T-helper 22 cell (primary cell): Measurements from ENCODE around the gene MACROD2.
"Not testable (repeated sequence)": the region's sequence is repeated elsewhere in the genome, so short reads cannot be mapped to it uniquely, and the experiment has no call there.

Experiments used
- DNase-seq: peaks from one replicate; pipeline ENCODE4 v3.0.0-alpha.2; 2020; ENCODE audit warnings: low read depth

MACROD2 gene

DNA sequence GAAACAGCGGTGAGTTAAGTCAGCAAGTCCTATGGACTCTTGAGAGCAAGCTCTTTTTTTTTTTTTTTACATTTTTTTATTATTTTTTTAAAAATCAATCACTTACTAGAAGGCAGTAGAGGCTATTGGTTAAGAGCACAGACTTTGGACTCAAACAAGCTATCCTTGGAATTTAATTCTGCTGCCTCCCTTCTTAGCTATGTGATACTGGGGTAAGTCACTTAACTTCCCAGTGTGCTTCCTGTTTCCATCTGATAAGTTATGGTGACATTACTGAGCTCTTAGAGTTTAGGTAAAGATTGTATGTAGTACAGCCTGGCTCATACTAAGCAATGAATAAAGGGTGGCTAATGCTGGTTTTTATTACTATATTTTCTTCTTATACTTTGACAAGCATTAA lies 1112.6 kb downstream of the MACROD2 start:
- no peak for DNase-seq

DNA sequence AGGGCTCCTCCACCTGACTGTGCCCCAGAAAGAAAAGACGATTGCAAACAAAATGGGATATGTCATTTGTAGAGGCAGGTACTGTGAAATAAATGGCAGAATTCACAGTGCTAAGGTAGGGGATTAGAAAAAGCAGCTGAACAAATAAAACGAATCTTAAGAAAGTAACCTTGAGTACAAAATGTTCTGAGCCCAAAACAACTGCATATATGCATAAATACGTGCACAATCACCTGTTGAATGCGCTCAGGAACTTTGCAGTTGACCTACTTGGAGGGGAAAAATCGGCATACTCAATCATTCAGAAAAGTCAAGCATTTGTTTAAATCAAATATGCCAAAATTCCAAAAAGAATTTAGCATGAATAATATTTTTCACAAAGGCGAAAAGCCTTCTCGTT lies 1114.2 kb downstream of the MACROD2 start:
- no peak for DNase-seq

DNA sequence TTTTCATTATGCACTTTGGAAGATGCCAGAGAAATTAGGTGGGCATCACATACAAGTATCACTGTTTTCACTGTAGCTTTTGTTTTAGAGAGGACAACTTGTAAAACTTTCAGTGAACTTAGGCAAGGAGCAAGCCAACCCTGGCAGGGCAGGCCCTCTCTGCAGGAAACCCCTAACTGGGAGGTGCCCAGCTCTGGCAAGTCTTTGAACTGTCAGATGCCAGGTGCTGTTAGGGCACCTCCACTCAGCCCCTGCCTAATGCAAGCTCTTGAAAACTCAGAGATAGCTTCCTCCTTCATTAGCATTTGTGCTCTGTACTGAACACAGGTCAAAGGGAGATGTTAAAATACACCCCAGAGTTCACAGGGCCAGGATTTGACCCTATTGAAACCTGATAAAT lies 1116.3 kb downstream of the MACROD2 start:
- no peak for DNase-seq

DNA sequence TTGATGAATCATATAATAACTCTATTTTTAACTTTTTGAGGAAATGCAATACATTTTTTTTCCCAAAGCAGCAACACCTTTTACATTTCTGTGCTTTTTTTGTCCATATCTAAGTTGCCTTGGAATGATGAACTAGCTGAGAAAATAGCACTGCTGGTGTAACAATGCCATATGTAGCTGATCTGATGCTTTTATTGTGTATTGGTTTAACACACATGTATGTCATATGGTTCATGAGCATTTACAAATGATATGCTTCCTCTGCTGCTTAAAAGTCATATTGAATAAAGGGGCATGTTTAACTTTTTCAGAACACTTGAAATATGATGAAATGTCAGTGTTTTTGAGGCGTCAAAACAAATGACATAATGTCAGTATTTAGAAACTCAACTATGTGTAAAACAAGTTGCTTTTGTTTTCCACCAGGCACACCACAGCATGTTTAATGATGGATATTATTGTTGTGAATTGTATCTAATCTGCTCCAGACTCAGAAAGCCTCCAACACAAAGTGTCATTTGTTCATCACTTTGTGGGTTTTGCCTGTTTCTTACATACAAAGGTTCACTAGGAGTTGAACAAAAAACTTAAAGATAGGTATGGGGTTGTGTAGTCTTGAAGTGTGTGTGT lies 1117.9 kb downstream of the MACROD2 start:
- no peak for DNase-seq

DNA sequence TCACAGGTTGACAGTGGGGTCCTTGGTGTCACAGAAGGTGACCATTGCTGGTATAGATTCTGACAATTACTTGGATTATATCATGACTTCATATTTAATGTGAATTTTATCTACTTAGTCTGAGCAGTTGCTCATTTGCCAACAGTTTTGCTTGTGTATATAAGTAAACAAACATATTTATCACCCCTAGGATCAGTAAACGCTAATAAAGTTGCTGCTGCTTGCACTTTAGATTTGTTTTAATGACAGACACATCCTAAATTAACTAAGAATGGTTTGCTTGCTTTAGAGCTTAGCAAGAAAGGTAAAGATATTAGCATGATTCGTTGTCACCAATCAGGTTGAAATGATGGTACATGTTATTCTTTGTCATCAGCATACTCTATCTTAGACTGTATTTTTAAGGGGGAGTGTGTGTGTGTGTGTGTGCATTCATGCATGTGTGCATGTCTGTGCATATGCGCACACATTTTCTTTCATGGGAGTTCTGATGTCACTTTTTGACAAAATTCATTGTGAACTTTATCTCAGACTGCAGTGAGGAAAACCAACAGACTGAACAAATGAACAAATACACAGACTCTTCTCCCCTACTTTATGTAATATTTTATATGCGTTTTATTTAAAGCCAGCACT lies 1124.7 kb downstream of the MACROD2 start:
- DNase-seq: no peak

DNA sequence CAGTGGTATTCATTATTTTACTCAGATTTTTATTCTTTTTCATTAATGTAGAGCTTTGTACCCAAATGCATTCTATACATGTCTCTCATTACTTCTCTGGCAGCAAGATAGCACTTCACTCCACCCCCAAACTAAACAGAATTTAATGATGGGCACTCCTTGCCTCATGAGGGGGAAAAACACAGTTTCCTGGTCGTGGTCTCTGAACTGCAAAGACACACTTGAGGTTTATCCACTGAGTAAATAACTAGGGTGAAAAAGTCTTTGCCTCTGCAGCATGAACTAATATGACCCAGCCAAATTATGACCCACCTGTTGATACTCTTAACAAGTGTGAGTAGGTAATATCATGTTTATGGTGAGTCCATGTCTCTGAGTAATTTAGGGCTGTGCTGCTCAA lies 1127.3 kb downstream of the MACROD2 start:
- DNase-seq: no peak

DNA sequence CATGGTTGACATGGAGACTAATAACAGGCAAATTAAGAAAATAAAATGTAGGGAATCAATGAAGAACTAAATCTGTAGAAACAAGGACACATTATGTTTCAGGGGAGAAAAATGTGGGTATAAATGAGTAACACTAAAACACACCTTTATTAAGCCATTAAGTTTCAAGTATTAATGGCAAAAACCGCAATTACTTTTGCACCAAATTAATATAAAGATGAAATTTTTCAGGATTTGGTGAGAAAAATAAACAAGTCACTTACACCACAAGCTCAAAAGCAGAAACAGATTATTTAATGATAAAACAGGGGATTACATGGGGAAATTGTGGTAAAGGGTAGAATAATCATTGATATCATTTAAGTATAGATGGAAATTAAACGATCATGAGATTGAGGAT lies 1135.9 kb downstream of the MACROD2 start:
- DNase-seq: no peak

DNA sequence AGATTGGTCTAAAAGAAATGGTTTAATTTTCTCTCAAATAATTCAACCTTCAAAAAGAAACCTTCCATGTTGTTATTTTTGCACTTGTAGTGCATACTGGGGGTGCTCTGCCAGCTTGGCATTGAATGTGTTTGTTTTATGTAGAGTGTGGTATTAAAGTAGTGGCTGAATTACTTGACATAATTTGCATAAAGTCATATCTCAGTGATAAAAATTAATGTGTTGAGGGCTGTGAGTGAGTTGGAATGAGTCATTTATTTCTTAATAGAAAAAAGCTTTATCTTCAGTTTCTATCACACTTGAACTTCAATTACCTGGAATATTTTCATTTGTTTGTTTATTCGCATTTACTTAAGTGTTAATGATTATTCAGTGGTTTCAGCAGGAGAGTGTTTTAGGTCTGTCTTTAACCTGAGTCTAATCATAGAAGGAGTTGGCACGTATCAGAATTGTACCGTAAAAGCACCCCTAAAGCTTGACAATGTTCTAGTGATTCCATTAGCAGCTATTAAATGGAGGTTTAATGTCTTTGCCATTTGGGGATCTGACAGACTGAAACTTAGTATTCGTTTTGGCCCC lies 1143.3 kb downstream of the MACROD2 start:
- DNase-seq: no peak

DNA sequence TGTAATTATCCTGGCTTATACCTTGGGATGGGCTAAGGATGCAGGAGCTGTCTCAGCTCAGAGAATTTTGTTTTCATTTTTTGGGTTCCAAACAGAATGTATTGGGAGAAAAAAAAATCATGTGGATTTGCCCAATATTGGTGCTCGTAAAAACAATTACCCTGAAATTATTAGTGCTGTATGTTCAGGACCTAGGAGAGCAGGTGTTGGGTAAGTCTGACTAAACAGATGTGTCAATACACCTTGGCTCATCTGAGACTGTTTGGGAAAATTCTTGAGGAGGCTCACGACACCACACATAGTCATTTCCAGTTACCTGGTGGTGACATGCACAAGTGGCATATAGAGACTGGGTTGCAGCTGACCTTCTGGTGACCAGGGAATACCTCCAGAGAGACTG lies 1144.2 kb downstream of the MACROD2 start:
- no peak for DNase-seq

DNA sequence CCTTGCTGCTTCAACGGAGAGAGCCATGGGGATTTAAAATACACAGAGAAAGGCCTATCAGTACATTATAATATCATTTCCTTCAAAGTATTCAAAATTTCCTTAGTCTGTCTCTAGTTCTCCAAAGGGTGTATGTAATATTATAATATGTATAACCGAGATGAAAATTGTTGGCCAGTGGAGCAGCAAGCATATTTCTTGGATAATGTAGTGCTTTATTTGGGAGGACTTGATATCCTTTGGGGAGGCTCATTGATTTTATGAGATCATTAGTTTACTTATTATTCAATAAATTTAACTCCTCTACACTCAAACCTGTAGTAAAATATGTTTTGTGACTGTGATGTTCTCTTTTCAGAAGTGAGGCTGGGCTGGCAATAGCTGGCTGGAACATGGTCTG lies 1145.0 kb downstream of the MACROD2 start:
- no peak for DNase-seq

DNA sequence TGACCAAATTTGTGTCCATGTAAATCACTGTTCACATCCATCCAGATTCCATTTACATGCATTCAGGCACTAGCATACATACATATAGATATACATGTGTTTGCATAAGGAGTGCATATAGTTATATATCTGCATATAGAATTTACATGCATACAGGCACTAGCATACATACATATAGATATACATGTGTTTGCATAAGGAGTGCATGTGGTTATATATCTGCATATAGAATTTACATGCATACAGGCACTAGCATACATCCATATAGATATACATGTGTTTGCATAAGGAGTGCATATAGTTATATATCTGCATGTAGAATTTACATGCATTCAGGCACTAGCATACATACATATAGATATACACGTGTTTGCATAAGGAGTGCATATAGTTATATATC lies 1145.6 kb downstream of the MACROD2 start:
- DNase-seq: not testable (repeated sequence)

DNA sequence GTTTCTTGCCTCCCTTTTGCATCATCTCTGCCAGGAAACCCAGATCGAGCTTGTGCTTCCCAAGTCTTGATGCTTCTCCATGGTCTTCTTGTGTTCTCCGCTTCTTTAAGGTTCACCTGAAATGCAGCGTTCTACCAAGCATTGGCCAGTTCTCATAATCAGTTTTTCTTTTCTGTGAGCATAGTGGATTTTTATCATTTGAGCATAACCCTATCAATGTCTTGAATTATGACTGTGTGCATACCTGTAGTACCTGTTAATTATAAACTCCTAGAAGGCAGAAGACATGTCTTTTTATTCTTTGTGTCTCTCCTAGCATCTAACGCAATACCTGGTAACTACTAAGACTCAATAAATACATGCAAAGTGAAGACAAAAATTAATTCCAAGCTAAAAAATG lies 1146.5 kb downstream of the MACROD2 start:
- DNase-seq: no peak

DNA sequence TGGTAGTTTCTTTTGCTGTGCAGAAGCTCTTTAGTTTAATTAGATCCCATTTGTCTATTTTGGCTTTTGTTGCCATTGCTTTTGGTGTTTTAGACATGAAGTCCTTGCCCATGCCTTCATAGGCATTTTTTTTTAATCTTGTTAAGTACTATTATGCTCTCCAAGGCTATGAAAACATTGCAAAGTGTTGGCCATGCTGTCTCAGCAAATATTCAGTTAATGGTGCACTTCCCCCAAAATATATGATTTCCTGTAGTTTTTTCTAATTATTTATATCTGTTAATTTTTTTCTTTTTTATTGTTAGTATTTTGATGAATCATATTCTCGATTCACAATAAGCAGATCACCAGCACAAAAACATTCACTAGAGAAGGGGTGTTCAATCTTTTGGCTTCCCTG lies 1148.2 kb downstream of the MACROD2 start:
- no peak for DNase-seq

DNA sequence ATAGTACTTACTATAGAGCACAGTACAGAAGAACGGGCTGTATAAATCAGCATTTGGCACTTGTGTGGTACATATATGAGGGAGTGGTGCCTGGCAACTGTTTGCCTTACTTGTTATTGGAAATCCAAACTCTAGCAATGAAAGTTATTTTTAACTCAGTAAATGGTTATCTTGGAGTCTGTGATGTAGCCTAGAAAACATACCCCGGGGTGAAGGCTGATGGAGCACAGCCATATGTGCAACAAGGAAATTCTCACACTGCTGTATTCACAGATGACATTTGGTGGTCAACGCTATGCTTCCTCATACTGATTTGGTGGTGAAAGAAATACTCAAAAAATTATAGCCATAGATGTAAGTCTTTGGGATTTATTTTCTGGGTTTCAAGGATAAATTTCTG lies 1149.6 kb downstream of the MACROD2 start:
- no peak for DNase-seq

DNA sequence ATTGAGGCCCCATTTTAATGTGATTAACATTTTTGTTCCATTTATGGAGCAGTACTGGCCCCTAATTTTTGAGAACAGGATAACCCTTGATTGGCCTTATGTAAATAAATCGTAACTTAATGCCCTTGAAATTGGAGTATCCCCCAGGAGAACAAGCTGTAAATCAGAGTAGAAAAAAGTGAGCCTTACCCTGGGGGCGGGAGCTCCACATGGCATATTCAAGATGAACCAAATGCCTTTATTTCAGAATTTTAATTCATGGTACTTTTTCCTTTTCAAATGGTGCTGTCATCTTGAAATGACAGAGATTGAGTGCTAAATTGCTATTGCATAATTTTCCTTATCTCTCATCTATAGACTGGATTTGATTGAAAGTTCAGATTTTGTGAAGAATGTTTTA lies 1151.6 kb downstream of the MACROD2 start:
- no peak for DNase-seq

DNA sequence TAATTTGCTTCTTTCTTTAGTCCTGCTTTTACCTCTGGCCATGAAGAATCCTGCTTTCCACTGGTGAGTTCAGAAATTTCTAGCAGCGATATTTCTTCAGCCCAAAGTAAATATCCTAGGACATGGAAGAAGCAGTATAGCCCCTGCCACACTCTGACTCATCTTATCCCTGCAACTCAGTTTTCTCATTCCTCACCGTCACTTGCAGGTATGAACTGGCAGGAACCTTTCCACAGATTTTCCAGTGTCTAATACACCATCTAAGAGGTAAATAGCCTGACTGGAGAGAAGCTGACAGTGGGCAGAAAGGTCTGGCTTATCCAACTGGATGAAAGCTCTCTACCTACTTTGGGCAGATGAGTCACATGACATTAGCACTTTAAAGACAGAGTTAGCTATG lies 1158.8 kb downstream of the MACROD2 start:
- no peak for DNase-seq

DNA sequence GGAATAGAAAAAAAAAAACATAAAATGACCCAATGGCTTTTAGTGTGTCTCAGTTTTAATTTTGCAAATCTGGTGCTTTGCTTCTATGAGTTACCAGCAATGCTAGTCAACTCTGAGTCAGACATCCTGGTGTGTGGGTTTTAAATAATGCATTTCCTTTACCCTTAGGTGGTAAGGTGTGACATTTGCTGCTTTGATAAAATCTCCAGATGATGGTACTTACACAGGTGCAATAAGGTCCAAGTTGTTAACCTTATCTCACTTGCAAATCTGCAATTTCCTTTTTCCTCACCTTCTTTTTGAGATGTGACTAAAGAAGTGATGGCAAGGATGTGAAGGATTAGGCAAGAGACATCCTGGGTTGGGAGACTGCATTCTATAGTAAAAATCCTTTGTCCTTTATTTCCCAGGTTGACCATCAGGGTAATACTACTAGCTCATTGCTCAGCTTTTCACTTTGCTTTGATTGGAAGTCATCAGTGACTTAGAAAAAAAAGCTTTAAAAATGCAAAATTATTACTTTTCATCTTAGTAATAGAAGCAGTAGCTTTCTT lies 1160.6 kb downstream of the MACROD2 start:
- DNase-seq: no peak

DNA sequence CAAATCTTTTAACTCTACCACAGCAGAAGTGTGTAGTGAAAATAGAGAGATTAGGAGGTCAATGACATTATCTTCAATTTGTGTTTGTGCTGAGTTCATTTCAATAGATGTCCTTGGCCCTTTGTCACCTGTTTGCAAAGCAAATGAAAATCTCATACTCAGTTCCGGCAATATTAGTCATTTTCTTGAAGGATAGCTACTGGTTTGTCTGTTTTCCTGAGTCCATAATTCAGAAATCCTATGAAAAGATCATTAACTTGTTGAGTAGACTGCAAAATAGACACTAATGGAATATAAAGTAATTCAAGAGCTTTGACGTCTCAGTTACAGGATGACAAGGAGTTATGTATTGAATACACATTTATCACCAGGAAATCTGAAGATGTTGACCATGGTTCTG lies 1163.2 kb downstream of the MACROD2 start:
- no peak for DNase-seq

DNA sequence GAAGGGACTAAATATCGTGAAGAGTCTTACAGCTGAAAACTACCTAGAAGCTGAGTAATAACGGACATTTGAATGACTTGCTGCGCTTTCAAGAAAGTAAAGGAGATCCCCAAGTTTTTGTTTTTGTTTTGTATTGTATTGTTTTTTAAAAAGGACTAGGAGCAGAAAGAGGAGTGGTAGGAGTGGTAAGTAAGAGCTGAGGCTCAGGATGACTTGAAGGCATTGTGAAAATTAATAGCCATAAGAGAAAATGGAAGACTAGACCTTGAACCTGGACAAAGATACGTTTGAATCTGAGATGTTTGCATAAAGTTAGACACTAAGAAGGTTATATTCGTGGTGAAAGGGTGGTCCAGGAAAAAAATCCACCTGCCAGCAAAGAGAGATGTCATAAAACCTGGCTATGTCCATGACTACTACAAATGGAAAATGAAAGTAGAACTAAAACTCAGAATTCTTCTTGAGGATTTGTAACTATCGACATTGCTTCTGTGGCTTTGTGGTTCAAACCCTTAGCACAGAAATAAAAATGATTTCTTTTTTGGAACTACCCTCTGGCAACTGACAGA lies 1166.8 kb downstream of the MACROD2 start:
- no peak for DNase-seq

DNA sequence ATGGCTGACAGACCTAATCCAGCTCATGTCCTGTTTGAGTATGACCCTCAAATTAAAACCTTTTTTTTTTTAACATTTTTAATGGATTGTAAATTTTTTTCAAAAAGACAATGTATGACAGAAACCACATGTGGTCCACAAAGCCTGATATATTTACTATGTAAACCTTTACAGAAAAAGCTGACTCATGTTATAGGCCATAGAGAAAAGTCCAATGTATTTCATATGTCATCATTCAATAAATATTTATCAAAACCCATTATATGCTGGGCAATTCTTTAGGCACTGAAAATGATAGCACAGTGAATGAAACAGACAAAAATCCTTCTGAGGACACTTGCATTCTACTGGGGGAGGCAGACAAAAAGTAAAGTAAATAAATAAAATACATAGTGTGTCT lies 1168.3 kb downstream of the MACROD2 start:
- DNase-seq: no peak

DNA sequence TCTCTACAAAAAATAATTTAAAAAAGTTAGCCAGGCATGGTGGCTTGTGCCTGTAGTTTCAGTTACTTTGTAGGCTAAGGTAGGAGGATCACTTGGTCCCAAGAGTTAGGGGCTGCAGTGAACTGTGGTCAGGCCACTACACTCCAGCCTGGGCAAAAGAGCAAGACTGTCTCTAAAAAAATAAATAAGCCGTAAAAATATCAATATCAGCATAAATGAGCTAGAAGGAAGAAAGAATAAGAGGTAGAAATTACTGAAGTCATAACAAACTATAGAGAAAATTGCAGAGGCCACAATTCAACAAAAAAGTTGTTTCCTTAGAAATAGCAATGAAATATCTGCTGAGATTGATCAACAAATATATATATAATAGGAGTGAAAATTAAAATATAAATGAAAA lies 1169.4 kb downstream of the MACROD2 start:
- no peak for DNase-seq

DNA sequence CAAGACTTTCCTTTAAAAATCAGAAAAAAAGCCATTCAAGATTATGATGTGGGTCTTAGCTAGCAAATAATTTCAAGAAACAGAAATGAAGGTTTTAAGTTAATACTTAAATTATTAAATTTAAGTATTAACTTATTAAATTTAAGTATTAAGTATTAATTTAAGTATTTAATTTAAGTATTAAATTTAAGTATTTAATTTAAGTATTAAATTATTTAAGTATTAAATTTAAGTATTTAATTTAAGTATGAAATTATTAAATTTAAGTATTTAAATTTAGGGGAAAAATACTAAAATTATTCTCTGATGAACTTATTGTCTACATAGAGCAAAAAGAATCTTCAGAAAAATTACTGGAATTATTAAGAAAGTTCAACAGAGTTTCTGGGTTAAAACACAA lies 1171.4 kb downstream of the MACROD2 start:
- DNase-seq: no peak

DNA sequence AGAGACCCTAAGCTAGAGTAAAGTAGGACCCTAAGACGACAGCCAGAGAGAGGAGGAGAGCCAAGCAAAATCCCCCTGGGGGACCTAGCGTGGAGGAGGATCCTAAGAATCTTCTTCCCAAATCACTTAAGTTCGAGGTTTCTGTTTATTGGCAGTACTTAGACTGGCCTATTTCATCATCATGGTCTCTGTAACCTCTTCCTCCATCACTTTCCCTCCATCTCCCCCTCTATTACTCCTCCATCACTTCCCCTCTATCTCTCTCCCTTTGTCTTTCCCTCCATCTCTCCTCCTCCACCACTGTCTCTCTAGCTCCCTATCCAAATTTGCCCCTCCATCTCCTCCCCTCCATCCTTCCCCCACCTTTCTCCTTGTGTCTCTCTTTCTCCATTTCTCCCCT lies 1175.7 kb downstream of the MACROD2 start:
- DNase-seq: no peak
